Stimulated activated naive CD8-positive, alpha-beta T cell treated with anti-CD3 and anti-CD28 coated beads, Interleukin-15, amount 100 ng/mL, for 72 hours (primary cell): ENCODE results near the gene BCORL1.

ENCODE experiments used
- ATAC-seq: fragments of 150-1000 bp; cut with Tn5 transposase; 2 replicates; pipeline ENCODE4 v1.10.0; 2021; ENCODE audit warnings: mild to moderate bottlenecking, moderate library complexity
- DNase-seq, 2 donors: peaks; one replicate each; pipeline ENCODE4 v3.0.0; 2021 to 2022
- H3K27ac Mint-ChIP-seq, 2 donors: one replicate each; pipeline ENCODE4 v1.8.0; 2022; ENCODE audit warnings: mild to moderate bottlenecking in 2 of 2, mixed read lengths in 2 of 2, moderate library complexity in 2 of 2
- H3K27me3 Mint-ChIP-seq: one replicate; pipeline ENCODE4 v1.8.0; 2022; ENCODE audit warnings: mixed read lengths
- H3K4me1 Mint-ChIP-seq: one replicate; pipeline ENCODE4 v1.8.0; 2022; ENCODE audit warnings: mild to moderate bottlenecking, mixed read lengths
- H3K4me3 Mint-ChIP-seq, 2 donors: one replicate each; pipeline ENCODE4 v1.8.0; 2022; ENCODE audit warnings: mild to moderate bottlenecking in 2 of 2, mixed read lengths in 2 of 2, moderate library complexity in 1 of 2
- H3K9me3 Mint-ChIP-seq, 2 donors: one replicate each; pipeline ENCODE4 v1.8.0; 2022; ENCODE audit warnings: mixed read lengths in 2 of 2

Gene BCORL1

DNA sequence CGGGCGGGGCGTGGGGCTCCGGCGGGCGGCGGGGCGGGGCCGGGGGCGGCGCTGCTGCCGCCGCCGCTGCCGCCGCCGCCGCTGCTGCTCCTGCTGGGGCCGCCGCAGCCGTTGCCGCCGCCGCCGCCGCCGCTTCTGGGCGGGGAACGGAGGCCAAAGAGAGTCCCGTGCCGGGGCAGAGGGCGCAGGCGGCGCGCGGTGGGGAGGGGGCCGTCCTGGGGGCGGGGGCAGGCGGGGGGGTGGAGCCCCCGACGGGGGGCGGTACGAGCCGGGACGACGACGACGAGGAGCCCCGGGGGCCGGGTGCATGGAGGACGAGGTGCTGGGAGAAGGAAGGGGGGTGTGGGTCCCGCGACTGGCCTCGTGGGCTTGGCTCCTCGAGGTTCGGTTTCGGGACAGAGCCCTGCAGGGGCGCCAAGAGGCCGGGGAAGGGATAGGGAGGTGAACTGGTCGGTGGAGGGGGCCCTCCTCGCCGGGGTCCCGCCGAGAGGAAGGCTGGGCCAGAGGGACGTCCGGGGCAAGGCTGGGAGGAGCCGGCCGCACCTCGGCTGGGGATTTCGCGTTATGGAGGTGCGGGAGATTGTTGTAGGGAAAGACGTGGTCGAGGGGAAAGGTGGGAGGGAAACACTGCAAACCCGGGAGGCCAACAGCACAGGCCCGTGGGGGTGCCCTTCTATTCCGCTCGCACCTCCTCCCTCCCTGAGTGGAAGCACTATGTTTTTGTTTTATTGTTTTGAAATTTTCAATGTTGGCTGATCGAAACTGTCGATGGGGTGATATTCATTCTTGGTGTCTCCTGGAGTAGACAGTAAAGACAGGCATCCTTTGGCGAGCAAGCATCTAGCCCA is 1.9 kb downstream of the BCORL1 start:
- Mint-ChIP-seq H3K4me1 (peaks cover 22% of the 10 kb centered on the region), H3K27me3 (no peaks in the 10 kb centered on the region), H3K4me3 (peak overlapping the region; percentile 85 to 88), H3K27ac (peak overlapping the region in 1 of 2 donors; percentile 78), H3K9me3 (no peaks in the 10 kb centered on the region)
- DNase-seq, result peak; percentile 23
- ATAC-seq, result peak; percentile 2

DNA sequence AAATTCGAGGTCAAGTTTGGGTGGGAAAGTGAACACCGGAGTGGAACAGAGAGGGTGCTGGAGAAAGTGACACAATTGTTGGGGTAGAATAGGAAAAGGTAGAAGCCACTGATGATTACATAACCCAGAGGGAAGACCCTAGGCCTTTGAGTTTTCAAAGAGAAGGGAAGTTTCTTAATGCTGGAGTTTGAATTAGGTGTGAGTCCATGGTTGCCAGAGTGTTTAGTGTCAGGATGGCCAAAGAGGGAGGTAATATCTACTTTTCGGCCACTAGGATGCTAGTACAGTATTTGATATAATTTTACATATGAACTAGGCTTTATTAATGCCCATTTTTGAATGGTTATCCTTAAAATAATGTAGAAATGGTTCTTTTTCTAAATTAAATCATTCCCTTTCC is 5.4 kb downstream of the BCORL1 start:
- Mint-ChIP-seq H3K27me3 (no peaks in the 10 kb centered on the region), H3K27ac (no peak overlapping the region), H3K4me1 (peaks cover 22% of the 10 kb centered on the region), H3K9me3 (no peaks in the 10 kb centered on the region), H3K4me3 (no peak overlapping the region)
- DNase-seq (no peak), ATAC-seq (no peak)

DNA sequence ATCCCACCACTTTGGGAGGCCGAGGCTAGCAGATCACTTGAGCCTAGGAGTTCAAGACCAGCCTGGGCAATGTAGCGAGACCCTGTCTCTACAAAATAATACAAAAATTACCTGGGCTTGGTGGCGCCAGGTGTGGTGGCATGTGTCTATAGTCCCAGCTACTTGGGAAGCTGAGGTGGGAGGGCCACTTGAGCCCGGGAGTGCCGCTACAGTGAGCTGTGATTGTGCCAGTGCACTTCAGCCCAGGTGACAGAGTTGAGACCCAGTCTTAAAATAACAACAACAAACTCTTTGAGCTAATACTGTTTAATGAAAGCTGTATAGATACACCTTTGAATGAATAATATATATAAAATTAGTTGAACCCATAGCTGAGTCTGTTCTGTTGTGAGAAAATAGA is 9.7 kb downstream of the BCORL1 start:
- H3K4me3 Mint-ChIP-seq, result no peak overlapping the region
- no peak for ATAC-seq
- no peaks in the 10 kb centered on the region for H3K9me3 Mint-ChIP-seq
- H3K27me3 Mint-ChIP-seq, result no peaks in the 10 kb centered on the region
- H3K4me1 Mint-ChIP-seq, result peaks cover 7% of the 10 kb centered on the region
- no peak for DNase-seq
- H3K27ac Mint-ChIP-seq, result no peak overlapping the region

DNA sequence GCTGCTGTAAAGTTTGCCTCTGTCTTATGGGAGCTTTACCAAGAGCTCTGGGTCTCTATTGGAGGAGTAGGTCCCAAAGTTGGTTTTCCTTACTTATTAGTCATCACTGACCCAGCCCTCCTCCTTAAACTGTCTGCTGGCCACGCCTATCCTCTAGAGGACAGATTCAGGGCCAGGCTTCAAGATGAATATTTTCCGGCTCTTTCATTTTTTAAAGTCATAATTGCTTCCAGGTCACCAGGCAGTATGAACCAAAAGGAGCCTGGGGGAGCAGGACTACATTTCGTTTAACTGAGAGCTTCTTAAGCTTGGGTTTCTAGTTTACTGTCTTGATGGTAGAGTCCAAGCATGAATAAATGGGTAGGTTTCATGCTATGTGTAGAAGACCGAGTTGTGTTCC is 13.7 kb downstream of the BCORL1 start:
- Mint-ChIP-seq H3K4me3 (no peak overlapping the region), H3K27ac (no peak overlapping the region)
- no peak for ATAC-seq

DNA sequence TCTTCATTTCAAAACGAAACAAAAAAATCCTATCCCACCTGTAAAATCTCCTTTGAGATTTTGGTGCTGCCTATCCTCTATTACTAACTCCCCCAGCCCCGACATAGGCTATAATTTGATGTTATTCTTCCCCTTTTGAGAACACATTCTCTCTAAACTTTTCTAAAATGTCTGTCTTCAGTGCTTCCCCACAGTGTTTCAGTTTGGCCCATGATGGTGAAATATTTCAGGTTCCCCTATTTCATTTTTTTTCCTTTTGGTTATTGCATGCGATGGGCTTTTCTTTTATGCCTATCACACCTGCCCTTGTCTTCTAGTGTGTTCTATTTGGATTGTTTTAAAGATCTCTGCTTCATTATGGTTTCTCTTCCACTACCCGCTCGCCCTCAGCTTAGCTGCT is 14.7 kb downstream of the BCORL1 start:
- Mint-ChIP-seq H3K4me1 (peaks cover 11% of the 10 kb centered on the region), H3K4me3 (no peak overlapping the region), H3K27me3 (no peaks in the 10 kb centered on the region), H3K9me3 (no peaks in the 10 kb centered on the region), H3K27ac (no peak overlapping the region)
- DNase-seq (no peak), ATAC-seq (no peak)

More for the DNA sequence above, 13.7 kb downstream of the BCORL1 start:
- no peak for DNase-seq
- Mint-ChIP-seq H3K9me3 (no peaks in the 10 kb centered on the region), H3K27me3 (no peaks in the 10 kb centered on the region), H3K4me1 (peaks cover 2% of the 10 kb centered on the region)

DNA sequence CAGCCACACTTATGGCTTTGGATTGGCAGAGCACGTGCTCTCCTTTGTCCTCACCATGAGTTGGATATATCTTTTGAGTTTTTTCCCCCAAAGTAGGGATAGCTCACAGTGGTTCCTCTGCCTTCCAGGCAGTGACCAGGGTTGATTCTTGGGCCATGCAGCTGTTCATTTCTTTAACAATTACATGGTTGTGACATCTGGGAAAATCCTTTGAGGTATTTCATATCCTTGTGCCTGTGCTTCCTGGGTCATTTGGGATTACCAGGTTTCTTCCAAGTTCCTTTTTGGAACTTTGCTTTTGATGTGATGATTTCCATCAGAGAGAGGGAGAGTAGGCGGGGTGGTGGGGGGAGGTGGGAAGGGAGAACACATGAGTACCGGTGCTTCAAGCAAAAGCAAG is 15.6 kb downstream of the BCORL1 start:
- no peak overlapping the region for H3K27ac Mint-ChIP-seq
- H3K4me3 Mint-ChIP-seq, result no peak overlapping the region
- ATAC-seq (no peak), DNase-seq (no peak)
- no peaks in the 10 kb centered on the region for H3K27me3 Mint-ChIP-seq
- H3K9me3 Mint-ChIP-seq, result no peaks in the 10 kb centered on the region
- peaks cover 11% of the 10 kb centered on the region for H3K4me1 Mint-ChIP-seq

DNA sequence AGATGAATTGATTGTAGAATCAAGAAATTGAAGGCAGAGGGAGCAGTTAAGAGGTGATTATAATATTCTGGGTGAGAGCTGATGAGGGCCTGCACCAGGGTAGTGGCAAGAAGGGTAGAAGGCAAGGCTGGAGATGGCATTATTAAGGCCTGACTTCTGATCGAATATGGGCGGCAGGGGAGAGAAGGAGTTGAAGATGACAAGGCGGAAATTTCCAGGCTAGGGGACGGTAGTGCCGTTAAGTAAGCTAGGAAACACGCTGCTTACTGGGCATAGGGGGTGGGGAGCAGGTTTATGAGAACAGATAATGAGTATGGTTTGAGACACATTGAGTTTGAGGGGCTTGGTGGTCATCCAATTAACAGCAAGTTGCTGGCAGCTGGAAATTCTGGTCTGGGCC is 19.5 kb downstream of the BCORL1 start:
- Mint-ChIP-seq H3K9me3 (no peaks in the 10 kb centered on the region), H3K27ac (peak overlapping the region; percentile 42 to 70), H3K4me1 (peaks cover 11% of the 10 kb centered on the region), H3K27me3 (no peaks in the 10 kb centered on the region), H3K4me3 (no peak overlapping the region)
- ATAC-seq (no peak), DNase-seq (no peak)

DNA sequence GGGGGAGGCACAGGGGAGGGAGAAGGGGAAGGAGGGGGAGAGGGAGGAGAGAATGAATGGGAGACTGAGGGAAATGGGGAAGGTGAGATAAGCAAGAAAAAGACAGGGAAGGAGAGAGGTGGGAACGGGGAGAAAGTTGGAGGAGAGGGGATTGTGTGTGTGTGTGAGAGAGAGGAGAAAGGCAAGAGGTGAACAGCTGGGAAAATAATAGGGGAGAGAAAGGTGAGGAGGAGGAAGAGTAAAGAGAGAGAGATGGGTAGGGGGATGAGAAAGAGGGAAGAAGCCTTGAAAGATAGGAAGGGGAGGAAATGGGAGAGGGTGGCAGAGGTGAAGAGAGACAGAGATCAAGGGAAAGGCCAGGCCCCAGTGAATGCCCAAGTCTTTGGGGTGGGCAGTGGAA is 20.1 kb downstream of the BCORL1 start:
- Mint-ChIP-seq H3K4me3 (no peak overlapping the region), H3K27ac (peak overlapping the region; percentile 13 to 89), H3K9me3 (no peaks in the 10 kb centered on the region), H3K4me1 (peaks cover 11% of the 10 kb centered on the region), H3K27me3 (no peaks in the 10 kb centered on the region)
- ATAC-seq (no peak), DNase-seq (no peak)

DNA sequence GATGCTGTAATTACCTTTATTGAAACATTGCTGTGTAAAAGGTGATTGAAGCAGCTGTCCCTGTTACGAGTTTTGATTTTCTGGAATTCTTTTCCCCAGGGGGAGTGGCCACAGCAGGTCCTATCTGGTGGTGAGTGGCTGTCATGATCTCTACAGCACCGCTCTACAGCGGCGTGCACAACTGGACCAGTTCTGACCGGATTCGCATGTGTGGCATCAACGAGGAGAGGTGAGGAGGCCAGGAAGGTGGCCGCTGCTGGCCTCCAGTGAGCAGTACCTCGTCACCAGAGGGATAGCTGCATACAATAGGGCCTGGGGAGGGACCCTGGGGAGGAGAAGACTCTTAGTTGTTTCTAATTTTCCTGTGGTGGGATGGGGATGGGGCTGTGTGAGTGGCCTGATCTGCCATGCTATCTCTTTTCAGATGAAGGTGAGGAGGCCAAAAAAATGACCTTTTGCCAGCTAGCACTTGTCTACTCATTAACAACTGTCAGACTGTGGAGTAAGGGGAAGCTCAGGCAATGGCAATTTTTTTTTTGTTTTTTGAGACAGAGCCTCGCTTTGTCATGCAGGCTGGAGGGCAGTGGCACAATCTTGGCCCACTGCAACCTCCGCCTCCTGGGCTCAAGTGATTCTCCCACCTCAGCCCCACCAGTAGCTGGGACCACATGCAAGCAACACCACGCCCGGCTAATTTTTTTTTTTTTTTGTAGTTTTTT is 22.8 kb downstream of the BCORL1 start:
- no peak for ATAC-seq
- Mint-ChIP-seq H3K27me3 (no peaks in the 10 kb centered on the region), H3K4me1 (peaks cover 11% of the 10 kb centered on the region), H3K4me3 (no peak overlapping the region), H3K9me3 (no peaks in the 10 kb centered on the region), H3K27ac (no peak overlapping the region)
- DNase-seq, result no peak

DNA sequence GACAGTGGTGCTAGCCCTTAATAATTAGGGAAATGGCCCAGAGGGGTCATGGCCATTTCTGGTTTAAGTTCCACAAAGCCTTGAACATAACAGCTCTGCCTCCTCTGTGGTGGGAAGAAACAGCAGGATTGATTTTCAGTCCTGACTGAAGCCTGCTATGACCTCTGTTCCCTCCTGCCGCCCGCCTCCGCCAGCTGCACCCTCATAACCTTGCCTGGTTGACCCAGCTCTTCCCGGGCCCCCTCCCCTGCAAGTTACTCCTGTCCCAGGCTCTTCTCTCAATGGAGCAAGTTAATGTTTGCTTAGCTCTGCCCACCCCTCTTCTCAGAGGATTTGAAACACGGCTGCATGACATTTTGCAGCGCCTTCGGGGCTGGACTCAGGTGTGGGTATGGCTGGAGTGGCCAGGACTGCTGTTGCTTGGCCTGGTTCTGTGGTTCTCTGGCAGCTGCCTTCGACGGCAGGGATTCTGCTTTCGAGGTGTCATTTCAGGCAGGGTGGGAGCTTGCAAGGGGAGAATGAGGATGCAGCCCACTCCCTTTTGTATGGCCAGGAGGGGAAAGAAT is 27.3 kb downstream of the BCORL1 start:
- no peak overlapping the region for H3K4me3 Mint-ChIP-seq
- DNase-seq, result no peak
- H3K27ac Mint-ChIP-seq, result peak overlapping the region in 1 of 2 donors; percentile 59
- no peak for ATAC-seq
- H3K27me3 Mint-ChIP-seq, result no peaks in the 10 kb centered on the region
- no peaks in the 10 kb centered on the region for H3K9me3 Mint-ChIP-seq
- no peaks in the 10 kb centered on the region for H3K4me1 Mint-ChIP-seq

DNA sequence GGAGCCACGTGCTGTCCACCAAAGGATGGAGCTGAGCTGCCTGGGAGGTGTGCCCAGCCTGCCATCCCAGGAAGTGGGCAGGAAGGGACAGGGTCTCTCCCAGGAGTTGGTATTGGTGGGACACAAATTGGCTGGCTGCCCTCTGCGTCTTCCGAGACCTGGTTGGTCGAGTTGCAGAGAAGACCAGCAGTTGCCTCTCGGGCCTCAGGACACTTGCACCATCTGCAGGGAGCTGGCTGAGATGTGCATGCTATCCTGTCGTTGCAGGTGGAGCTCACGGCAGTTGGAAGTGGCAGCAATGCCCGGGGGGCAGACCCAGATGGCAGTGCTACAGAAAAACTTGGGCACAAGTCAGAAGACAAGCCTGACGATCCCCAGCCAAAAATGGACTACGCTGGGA is 30.2 kb downstream of the BCORL1 start:
- Mint-ChIP-seq H3K27me3 (no peaks in the 10 kb centered on the region), H3K4me1 (no peaks in the 10 kb centered on the region), H3K27ac (no peak overlapping the region), H3K4me3 (no peak overlapping the region), H3K9me3 (no peaks in the 10 kb centered on the region)
- no peak for DNase-seq
- ATAC-seq, result no peak

DNA sequence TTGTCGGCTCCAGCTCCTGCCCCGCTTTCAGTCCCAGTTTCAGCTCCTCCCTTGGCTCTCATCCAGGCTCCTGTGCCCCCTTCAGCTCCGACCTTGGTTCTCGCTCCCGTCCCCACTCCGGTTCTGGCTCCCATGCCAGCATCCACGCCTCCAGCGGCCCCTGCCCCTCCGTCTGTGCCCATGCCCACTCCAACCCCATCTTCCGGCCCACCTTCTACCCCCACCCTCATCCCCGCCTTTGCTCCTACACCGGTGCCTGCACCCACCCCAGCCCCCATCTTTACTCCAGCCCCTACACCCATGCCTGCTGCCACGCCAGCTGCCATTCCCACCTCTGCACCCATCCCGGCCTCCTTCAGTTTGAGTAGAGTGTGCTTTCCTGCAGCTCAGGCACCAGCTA is 31.2 kb downstream of the BCORL1 start:
- Mint-ChIP-seq H3K27ac (peak overlapping the region in 1 of 2 donors; percentile 40), H3K9me3 (no peaks in the 10 kb centered on the region), H3K4me3 (no peak overlapping the region), H3K4me1 (no peaks in the 10 kb centered on the region), H3K27me3 (no peaks in the 10 kb centered on the region)
- DNase-seq, result no peak
- no peak for ATAC-seq

DNA sequence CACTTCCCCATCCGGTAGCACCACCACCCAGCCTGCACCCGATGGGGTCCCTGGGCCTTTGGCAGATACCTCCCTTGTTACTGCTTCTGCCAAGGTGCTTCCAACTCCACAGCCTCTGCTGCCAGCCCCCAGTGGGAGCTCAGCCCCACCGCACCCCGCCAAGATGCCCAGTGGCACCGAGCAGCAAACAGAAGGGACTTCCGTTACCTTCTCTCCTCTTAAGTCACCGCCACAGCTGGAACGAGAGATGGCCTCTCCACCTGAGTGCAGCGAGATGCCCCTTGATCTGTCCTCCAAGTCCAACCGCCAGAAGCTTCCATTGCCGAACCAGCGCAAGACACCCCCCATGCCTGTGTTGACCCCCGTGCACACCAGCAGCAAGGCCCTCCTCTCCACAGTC is 31.9 kb downstream of the BCORL1 start:
- no peak for ATAC-seq
- no peak overlapping the region for H3K4me3 Mint-ChIP-seq
- no peak for DNase-seq
- H3K9me3 Mint-ChIP-seq, result no peaks in the 10 kb centered on the region
- H3K27ac Mint-ChIP-seq, result no peak overlapping the region
- no peaks in the 10 kb centered on the region for H3K27me3 Mint-ChIP-seq
- H3K4me1 Mint-ChIP-seq, result no peaks in the 10 kb centered on the region

DNA sequence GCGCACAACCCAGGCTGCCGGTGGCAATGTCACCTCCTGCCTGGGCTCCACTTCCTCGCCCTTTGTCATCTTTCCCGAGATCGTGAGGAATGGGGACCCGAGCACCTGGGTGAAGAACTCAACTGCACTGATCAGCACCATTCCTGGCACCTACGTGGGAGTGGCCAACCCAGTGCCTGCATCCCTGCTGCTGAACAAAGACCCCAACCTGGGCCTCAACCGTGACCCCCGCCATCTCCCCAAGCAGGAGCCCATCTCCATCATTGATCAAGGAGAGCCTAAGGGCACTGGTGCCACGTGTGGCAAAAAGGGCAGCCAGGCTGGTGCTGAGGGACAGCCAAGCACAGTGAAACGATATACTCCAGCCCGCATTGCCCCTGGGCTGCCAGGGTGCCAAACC is 32.3 kb downstream of the BCORL1 start:
- Mint-ChIP-seq H3K9me3 (no peaks in the 10 kb centered on the region), H3K4me3 (no peak overlapping the region), H3K27ac (no peak overlapping the region), H3K4me1 (no peaks in the 10 kb centered on the region), H3K27me3 (no peaks in the 10 kb centered on the region)
- ATAC-seq, result no peak
- no peak for DNase-seq

DNA sequence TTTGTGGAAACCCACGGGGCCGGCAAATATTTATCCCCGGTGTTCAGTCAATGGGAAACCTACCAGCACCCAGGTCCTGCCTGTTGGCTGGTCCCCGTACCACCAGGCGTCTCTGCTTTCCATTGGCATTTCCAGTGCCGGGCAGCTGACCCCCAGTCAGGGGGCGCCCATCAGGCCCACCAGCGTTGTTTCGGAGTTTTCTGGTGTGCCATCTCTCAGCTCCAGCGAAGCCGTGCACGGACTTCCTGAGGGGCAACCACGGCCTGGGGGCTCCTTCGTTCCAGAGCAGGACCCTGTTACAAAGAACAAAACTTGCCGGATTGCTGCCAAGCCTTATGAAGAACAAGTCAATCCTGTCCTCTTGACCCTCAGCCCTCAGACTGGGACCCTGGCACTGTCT is 32.7 kb downstream of the BCORL1 start:
- DNase-seq (no peak), ATAC-seq (no peak)
- H3K27me3 Mint-ChIP-seq, result no peaks in the 10 kb centered on the region
- H3K9me3 Mint-ChIP-seq, result no peaks in the 10 kb centered on the region
- no peaks in the 10 kb centered on the region for H3K4me1 Mint-ChIP-seq
- H3K27ac Mint-ChIP-seq, result no peak overlapping the region
- no peak overlapping the region for H3K4me3 Mint-ChIP-seq

DNA sequence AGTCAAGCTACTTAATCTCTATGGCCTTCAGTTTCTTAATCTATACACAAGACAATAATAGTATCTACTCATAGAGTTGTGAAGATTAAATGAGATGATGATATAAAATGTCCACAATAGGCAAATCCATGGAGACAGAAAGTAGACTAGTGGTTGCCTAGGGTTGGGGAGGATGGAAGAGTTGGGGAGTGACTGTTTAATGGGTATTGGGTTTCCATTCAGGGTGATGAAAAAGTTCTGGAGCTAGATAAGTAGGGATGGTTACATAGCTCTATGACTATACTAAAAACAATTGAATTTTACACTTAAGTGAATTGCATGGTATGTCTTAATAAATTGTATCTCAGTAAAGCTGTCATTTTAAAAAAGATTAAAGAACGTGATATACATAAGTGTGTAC is 35.7 kb downstream of the BCORL1 start:
- Mint-ChIP-seq H3K27ac (no peak overlapping the region), H3K4me3 (no peak overlapping the region), H3K9me3 (no peaks in the 10 kb centered on the region), H3K4me1 (no peaks in the 10 kb centered on the region), H3K27me3 (no peaks in the 10 kb centered on the region)
- no peak for ATAC-seq
- DNase-seq, result no peak
